Uterus (tissue), 4 donors: ENCODE results near the gene HCFC1. TPM values are rescaled to one million over a fixed set of nuclear protein-coding genes. Genes with fewer than 3 reads are reported as not detected.

Source experiments
- DNase-seq, 2 donors: peaks; one replicate each; pipeline ENCODE4 v3.0.0-alpha.2; 2019 to 2020
- H3K27ac ChIP-seq, 2 donors: fragments of 200-600 bp; sonication (generic); 1 replicate in 1 of 2; 2 replicates in 1 of 2; pipeline ENCODE4 v1.5.1; 2016 to 2018
- H3K27me3 ChIP-seq, 2 donors: fragments of 200-600 bp; sonication (generic); one replicate each; pipeline ENCODE4 v1.5.1; 2018 to 2019; ENCODE audit warnings: control low read depth in 1 of 2
- H3K36me3 ChIP-seq, 2 donors: fragments of 200-600 bp; sonication (generic); one replicate each; pipeline ENCODE4 v1.5.1; 2019; ENCODE audit warnings: control low read depth in 1 of 2
- H3K4me1 ChIP-seq, 2 donors: fragments of 200-600 bp; sonication (generic); one replicate each; pipeline ENCODE4 v1.5.1; 2018 to 2019; ENCODE audit warnings: control low read depth in 1 of 2
- H3K4me3 ChIP-seq, 2 donors: fragments of 200-600 bp; sonication (generic); 1 replicate in 1 of 2; 2 replicates in 1 of 2; pipeline ENCODE4 v1.5.1; 2018 to 2019; ENCODE audit warnings: mild to moderate bottlenecking in 1 of 2
- H3K9me3 ChIP-seq, 2 donors: fragments of 200-600 bp; sonication (generic); one replicate each; pipeline ENCODE4 v1.5.1; 2019; ENCODE audit warnings: control low read depth in 1 of 2
- CTCF ChIP-seq, 4 experiments: fragments of 200-600 bp in 2 of 4; fragments of 450-650 bp in 2 of 4; sonication (generic) in 2 of 4; IDR thresholded peaks; one replicate each; pipeline ENCODE4 v1.5.1; 2016 to 2019; ENCODE audit warnings: antibody characterized with exemption in 4 of 4, mild to moderate bottlenecking in 2 of 4, moderate library complexity in 1 of 4
- POLR2A ChIP-seq, 2 donors: fragments of 450-650 bp; IDR thresholded peaks; one replicate each; pipeline ENCODE4 v1.6.1; 2016; ENCODE audit warnings: antibody characterized with exemption in 2 of 2, mild to moderate bottlenecking in 1 of 2, moderate library complexity in 1 of 2
- intact Hi-C: fragments of 100-400 bp; cut with DNase I; formaldehyde crosslinking; loops from one replicate; pipeline ENCODE4 v1.15.1; 2023; ENCODE audit warnings: low total_unique reads
- total RNA-seq, 4 donors: library from RNA; depleted of rRNA in 3 of 4; stranded (reverse); fragments of >200 nt in 3 of 4; gene quantifications; one replicate each; pipeline versions ENCODE4 v1.1.0 to v1.2.4, GENCODE V29; 2014 to 2023
- donor health status: DM: yes; HTN: yes; CAD: no.

HCFC1 gene
- total RNA-seq, 4 donors from 2014 or later: 20.9 to 65.7 (median 37.3) TPM

GRCh38 chrX:153938226-153938786 is 33.3 kb downstream of the HCFC1 start:
- intact Hi-C loops: no loop called here
- DNase-seq: no peak
- no peaks in the 10 kb centered on the region for H3K9me3 ChIP-seq
- no peak overlapping the region for H3K27ac ChIP-seq
- H3K27me3 ChIP-seq: no peaks in the 10 kb centered on the region
- H3K36me3 ChIP-seq: no peaks in the 10 kb centered on the region
- peaks cover 0 to 5% of the 10 kb centered on the region in 2 donors for H3K4me1 ChIP-seq
- no peak overlapping the region for H3K4me3 ChIP-seq
- TF ChIP-seq CTCF (IDR thresholded peaks at IDR 0.05) (no peak), POLR2A (IDR thresholded peaks at IDR 0.05) (no peak)

- no peak for TF ChIP-seq CTCF (IDR thresholded peaks at IDR 0.05)
- TF ChIP-seq POLR2A (IDR thresholded peaks at IDR 0.05): no peak
- H3K27me3 ChIP-seq: no peaks in the 10 kb centered on the region
- H3K4me1 ChIP-seq: peaks cover 0 to 5% of the 10 kb centered on the region in 2 donors
- no peak for DNase-seq
- no peak overlapping the region for H3K4me3 ChIP-seq
- no peaks in the 10 kb centered on the region for H3K9me3 ChIP-seq
- no peak overlapping the region for H3K27ac ChIP-seq
- intact Hi-C loops: no loop called here
- no peaks in the 10 kb centered on the region for H3K36me3 ChIP-seq
These were observed 34.6 kb downstream of the HCFC1 start for GRCh38 chrX:153937056-153937455.

- intact Hi-C loops: no loop called here
- Histone ChIP-seq H3K27ac (peak overlapping the region in 1 of 2 donors; percentile 65), H3K4me3 (peak overlapping the region; percentile 21 to 44), H3K9me3 (no peaks in the 10 kb centered on the region), H3K36me3 (no peaks in the 10 kb centered on the region), H3K27me3 (no peaks in the 10 kb centered on the region), H3K4me1 (peaks cover 0 to 5% of the 10 kb centered on the region in 2 donors)
- no peak for DNase-seq
- TF ChIP-seq CTCF (IDR thresholded peaks at IDR 0.05) (no peak), POLR2A (IDR thresholded peaks at IDR 0.05) (no peak)
These were observed 36.2 kb downstream of the HCFC1 start for GRCh38 chrX:153935326-153935851.

- intact Hi-C loops: no loop called here
- peak; percentile 66 to 78 for DNase-seq
- Histone ChIP-seq H3K4me3 (peak within 1 kb of the TSS; percentile 31 to 82), H3K27me3 (no peaks in the 10 kb centered on the region), H3K4me1 (peaks cover 0 to 5% of the 10 kb centered on the region in 2 donors), H3K27ac (peak within 1 kb of the TSS in 1 of 2 donors; percentile 65), H3K9me3 (no peaks in the 10 kb centered on the region), H3K36me3 (no peaks in the 10 kb centered on the region)
- TF ChIP-seq CTCF (IDR thresholded peaks at IDR 0.05): no peak
- TF ChIP-seq POLR2A (IDR thresholded peaks at IDR 0.05): peak in 1 of 2 donors; percentile 55
These were observed 36.8 kb downstream of the HCFC1 start, which contains the start of gene NAA10 for GRCh38 chrX:153934762-153935325. NAA10 (minus strand) TSS chrX:153935037; CDS start chrX:153934904, 133 bp downstream.

- intact Hi-C loops: no loop called here
- Histone ChIP-seq H3K9me3 (no peaks in the 10 kb centered on the region), H3K36me3 (no peaks in the 10 kb centered on the region), H3K27ac (peak overlapping the region in 1 of 2 donors; percentile 47), H3K27me3 (no peaks in the 10 kb centered on the region), H3K4me3 (peak overlapping the region; percentile 31 to 82), H3K4me1 (peaks cover 0 to 5% of the 10 kb centered on the region in 2 donors)
- TF ChIP-seq CTCF (IDR thresholded peaks at IDR 0.05): no peak
- no peak for TF ChIP-seq POLR2A (IDR thresholded peaks at IDR 0.05)
- no peak for DNase-seq
These were observed 37.4 kb downstream of the HCFC1 start for GRCh38 chrX:153934148-153934761.
